Keratinocyte (primary cell): ENCODE results near the gene L3MBTL4. TPM values are rescaled to one million over a fixed set of nuclear protein-coding genes. Genes with fewer than 3 reads are reported as not detected.
A peak's percentile ranks its signal among the peaks of the same experiment; 100 is the strongest.

Experiments used
- DNase-seq: peaks from one replicate; pipeline ENCODE4 v3.0.0-alpha.2; 2011; ENCODE audit warnings: low read depth, missing footprints, low spot score
- FAIRE-seq: peaks from 2 replicates; lab custom pipeline; 2011; peaks lifted over from hg19 to GRCh38; lab: Jason Lieb, UNC
- H2AFZ ChIP-seq: 2 replicates; pipeline ENCODE4 v1.6.0; 2012; ENCODE audit warnings: low read length, control low read depth, inconsistent platforms; ENCODE audit not compliant: control insufficient read depth
- H3K27ac ChIP-seq: 2 replicates; pipeline ENCODE4 v1.5.1; 2011; ENCODE audit warnings: low read length; ENCODE audit not compliant: control insufficient read depth, insufficient read depth
- H3K27me3 ChIP-seq: 3 replicates; pipeline ENCODE4 v1.6.0; 2011; ENCODE audit warnings: low read length; ENCODE audit not compliant: control insufficient read depth, insufficient read depth; ENCODE audit errors: extremely low read depth
- H3K36me3 ChIP-seq, 2 experiments: 2 replicates in 1 of 2; 3 replicates in 1 of 2; pipeline ENCODE4 v1.5.1; 2011; ENCODE audit warnings: low read length in 2 of 2, mild to moderate bottlenecking in 1 of 2; ENCODE audit not compliant: control insufficient read depth in 2 of 2, insufficient read depth in 2 of 2; ENCODE audit errors: extremely low read depth in 1 of 2
- H3K4me1 ChIP-seq: 3 replicates; pipeline ENCODE4 v1.5.1; 2011; ENCODE audit warnings: low read length; ENCODE audit not compliant: control insufficient read depth, insufficient read depth; ENCODE audit errors: extremely low read depth
- H3K4me2 ChIP-seq: 3 replicates; pipeline ENCODE4 v1.6.0; 2011; ENCODE audit warnings: low read depth, low read length; ENCODE audit not compliant: control insufficient read depth, insufficient read depth; ENCODE audit errors: extremely low read depth
- H3K4me3 ChIP-seq, 3 experiments: fragments of 200-600 bp in 1 of 3; sonication (generic) in 1 of 3; 2 replicates in 2 of 3; 3 replicates in 1 of 3; pipeline ENCODE4 v1.5.1; 2011 to 2016; ENCODE audit warnings: low read length in 3 of 3, mild to moderate bottlenecking in 3 of 3, control low read depth in 2 of 3, inconsistent platforms in 1 of 3, low read depth in 1 of 3, mixed read lengths in 1 of 3, mixed run types in 1 of 3, moderate library complexity in 1 of 3; ENCODE audit not compliant: control insufficient read depth in 2 of 3, insufficient read depth in 2 of 3; ENCODE audit errors: extremely low read depth in 1 of 3
- H3K79me2 ChIP-seq: 2 replicates; pipeline ENCODE4 v1.6.0; 2012; ENCODE audit warnings: low read length; ENCODE audit not compliant: control insufficient read depth, insufficient read depth
- H3K9ac ChIP-seq: 3 replicates; pipeline ENCODE4 v1.6.0; 2011; ENCODE audit warnings: low read length; ENCODE audit not compliant: control insufficient read depth, insufficient read depth; ENCODE audit errors: extremely low read depth
- H3K9me1 ChIP-seq: 3 replicates; pipeline ENCODE4 v1.6.0; 2011; ENCODE audit warnings: low read length; ENCODE audit not compliant: control insufficient read depth, insufficient read depth; ENCODE audit errors: extremely low read depth
- H3K9me3 ChIP-seq: 2 replicates; pipeline ENCODE4 v1.5.1; 2012; ENCODE audit warnings: low read depth, low read length; ENCODE audit not compliant: control insufficient read depth
- H4K20me1 ChIP-seq: 3 replicates; pipeline ENCODE4 v1.6.0; 2011; ENCODE audit warnings: low read length; ENCODE audit not compliant: control insufficient read depth, insufficient read depth; ENCODE audit errors: extremely low read depth
- EZH2 ChIP-seq: IDR thresholded peaks from one replicate; pipeline ENCODE4 v1.6.1; 2012; ENCODE audit warnings: inconsistent platforms, mild to moderate bottlenecking, low read length, moderate library complexity
- dilution Hi-C: fragments of 300-500 bp; cut with MboI; formaldehyde crosslinking; loops from one replicate; pipeline ENCODE4 v1.7.0; 2020; ENCODE audit warnings: low sequenced_read_pairs; ENCODE audit not compliant: extremely low pct_ligation_motif_present
- polyA plus RNA-seq, 5 experiments: library from polyadenylated mRNA; depleted of rRNA in 3 of 5; stranded (reverse) in 3 of 5; stranded (forward) in 1 of 5; unstranded in 1 of 5; fragments of >200 nt; gene quantifications; 1 replicate in 1 of 5; 2 replicates in 3 of 5; 3 replicates in 1 of 5; pipeline versions ENCODE4 v1.2.1 to v1.2.3, GENCODE V29; 2011 to 2012; ENCODE audit warnings: missing spikeins in 2 of 5, low read depth in 1 of 5, low replicate concordance in 1 of 5
- TF ChIP-seq, protein P1 (sequence below), 3 experiments: IDR thresholded peaks in 1 of 3; conservative IDR thresholded peaks in 1 of 3; optimal IDR thresholded peaks in 1 of 3; 2 replicates in 2 of 3; 3 replicates in 1 of 3; pipeline versions ENCODE3 to v1.5.1; 2011; ENCODE audit warnings: low read length in 3 of 3, mild to moderate bottlenecking in 3 of 3, moderate library complexity in 2 of 3, control low read depth in 1 of 3, inconsistent platforms in 1 of 3; ENCODE audit not compliant: insufficient read depth in 2 of 3; ENCODE audit errors: extremely low read depth in 1 of 3

L3MBTL4 gene
- polyA plus RNA-seq, 1 donor (not counting 4 experiments of a cell fraction or from before 2014, with no cell fraction given) = 0.17 TPM

DNA sequence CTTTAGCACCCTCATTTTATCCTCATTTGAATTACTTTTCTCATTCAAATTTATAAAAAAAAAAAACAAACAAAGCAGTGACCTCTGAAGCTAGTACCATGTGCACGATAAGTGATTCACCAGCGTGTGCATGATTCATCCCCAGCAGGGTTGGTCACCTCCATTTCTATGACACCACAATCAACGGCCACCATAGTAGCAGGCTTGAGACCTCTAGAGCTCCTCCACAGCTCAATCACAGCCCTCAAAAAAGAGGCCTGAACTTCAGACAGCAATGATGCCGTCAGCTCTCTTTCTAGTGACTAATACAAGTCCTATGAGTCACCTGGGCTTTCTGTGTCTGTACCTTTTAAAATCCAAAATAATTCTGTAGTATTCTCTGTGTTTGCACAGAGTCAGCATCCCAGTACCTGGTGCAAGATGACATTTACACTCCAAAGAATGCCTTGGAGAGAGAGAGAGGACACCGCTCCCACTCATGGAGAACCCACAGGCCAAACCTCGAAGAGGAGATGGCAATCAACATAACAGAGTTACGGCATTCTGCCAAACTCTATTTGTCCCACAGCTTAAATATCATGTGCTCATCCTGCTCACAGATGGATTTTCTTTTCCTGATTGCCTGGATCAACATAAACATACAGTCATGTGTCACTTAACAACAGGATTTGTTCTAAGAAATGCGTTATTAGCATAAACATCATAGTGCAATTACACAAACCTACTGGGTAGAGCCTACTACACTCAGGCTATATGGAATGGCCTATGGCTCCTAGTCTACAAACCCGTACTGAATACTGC lies 58.7 kb downstream of the L3MBTL4 start:
- no peak overlapping the region for H3K4me2 ChIP-seq
- no peaks in the 10 kb centered on the region for H3K36me3 ChIP-seq
- H3K9ac ChIP-seq = no peak overlapping the region
- DNase-seq (no peak), FAIRE-seq (peak; percentile 61)
- H3K27me3 ChIP-seq = no peaks in the 10 kb centered on the region
- H3K9me3 ChIP-seq = no peaks in the 10 kb centered on the region
- TF ChIP-seq EZH2 = no peak
- TF ChIP-seq, protein P1, sequence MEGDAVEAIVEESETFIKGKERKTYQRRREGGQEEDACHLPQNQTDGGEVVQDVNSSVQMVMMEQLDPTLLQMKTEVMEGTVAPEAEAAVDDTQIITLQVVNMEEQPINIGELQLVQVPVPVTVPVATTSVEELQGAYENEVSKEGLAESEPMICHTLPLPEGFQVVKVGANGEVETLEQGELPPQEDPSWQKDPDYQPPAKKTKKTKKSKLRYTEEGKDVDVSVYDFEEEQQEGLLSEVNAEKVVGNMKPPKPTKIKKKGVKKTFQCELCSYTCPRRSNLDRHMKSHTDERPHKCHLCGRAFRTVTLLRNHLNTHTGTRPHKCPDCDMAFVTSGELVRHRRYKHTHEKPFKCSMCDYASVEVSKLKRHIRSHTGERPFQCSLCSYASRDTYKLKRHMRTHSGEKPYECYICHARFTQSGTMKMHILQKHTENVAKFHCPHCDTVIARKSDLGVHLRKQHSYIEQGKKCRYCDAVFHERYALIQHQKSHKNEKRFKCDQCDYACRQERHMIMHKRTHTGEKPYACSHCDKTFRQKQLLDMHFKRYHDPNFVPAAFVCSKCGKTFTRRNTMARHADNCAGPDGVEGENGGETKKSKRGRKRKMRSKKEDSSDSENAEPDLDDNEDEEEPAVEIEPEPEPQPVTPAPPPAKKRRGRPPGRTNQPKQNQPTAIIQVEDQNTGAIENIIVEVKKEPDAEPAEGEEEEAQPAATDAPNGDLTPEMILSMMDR (optimal IDR thresholded peaks at IDR 0.05 in 1 of 3, IDR thresholded peaks at IDR 0.05 in 1 of 3, conservative IDR thresholded peaks at IDR 0.05 in 1 of 3; ENCODE audit: extremely low read depth in 1 of 3, insufficient read depth in 2 of 3, low read length in 3 of 3) = no peak
- H3K9me1 ChIP-seq = no peaks in the 10 kb centered on the region
- H3K4me3 ChIP-seq = no peak overlapping the region
- H4K20me1 ChIP-seq = no peaks in the 10 kb centered on the region
- no peak overlapping the region for H3K27ac ChIP-seq
- no peaks in the 10 kb centered on the region for H3K79me2 ChIP-seq
- dilution Hi-C loops = no loop called here
- H2AFZ ChIP-seq = no peak overlapping the region
- H3K4me1 ChIP-seq = peaks cover 6% of the 10 kb centered on the region

DNA sequence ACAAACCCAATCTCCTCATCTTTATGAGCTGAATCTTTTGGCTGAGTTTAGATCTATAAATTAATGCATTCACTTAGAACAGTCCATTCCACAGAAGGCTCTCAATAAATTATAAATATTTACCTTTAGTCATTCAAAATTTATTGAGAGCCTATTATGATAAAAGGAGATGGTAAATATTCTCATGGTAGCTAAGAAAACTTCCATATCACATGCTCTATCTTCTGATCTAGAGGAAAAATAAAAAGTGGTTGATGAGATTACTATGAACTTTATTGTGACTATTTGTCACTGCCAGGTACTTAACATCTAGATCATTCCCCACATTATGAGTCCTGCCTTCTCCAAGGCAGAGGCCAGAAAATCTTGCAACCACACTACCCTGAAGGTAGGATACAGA lies 62.4 kb downstream of the L3MBTL4 start:
- H3K9ac ChIP-seq = no peak overlapping the region
- no peaks in the 10 kb centered on the region for H3K9me3 ChIP-seq
- H3K9me1 ChIP-seq = no peaks in the 10 kb centered on the region
- no peak for TF ChIP-seq EZH2
- TF ChIP-seq, protein P1 (optimal IDR thresholded peaks at IDR 0.05 in 1 of 3, IDR thresholded peaks at IDR 0.05 in 1 of 3, conservative IDR thresholded peaks at IDR 0.05 in 1 of 3; ENCODE audit: extremely low read depth in 1 of 3, insufficient read depth in 2 of 3, low read length in 3 of 3) = no peak
- H3K27ac ChIP-seq = no peak overlapping the region
- no peak overlapping the region for H2AFZ ChIP-seq
- no peaks in the 10 kb centered on the region for H3K79me2 ChIP-seq
- H3K36me3 ChIP-seq = no peaks in the 10 kb centered on the region
- DNase-seq (no peak), FAIRE-seq (no peak)
- dilution Hi-C loops = no loop called here
- no peak overlapping the region for H3K4me3 ChIP-seq
- H4K20me1 ChIP-seq = no peaks in the 10 kb centered on the region
- no peaks in the 10 kb centered on the region for H3K27me3 ChIP-seq
- peaks cover 6% of the 10 kb centered on the region for H3K4me1 ChIP-seq
- H3K4me2 ChIP-seq = no peak overlapping the region
